Astrocyte (in vitro differentiated cells and primary cell): ENCODE results near the gene BCLAF3.

Experiments
- EZH2 ChIP-seq: IDR thresholded peaks from 2 replicates; pipeline ENCODE4 v1.6.1; 2012; ENCODE audit warnings: mild to moderate bottlenecking, low read length, inconsistent platforms; ENCODE audit not compliant: insufficient read depth
- TF ChIP-seq, protein P1 (sequence below): IDR thresholded peaks from 2 replicates; pipeline ENCODE4 v1.5.1; 2011; ENCODE audit warnings: low read depth, mild to moderate bottlenecking, inconsistent platforms, low read length, moderate library complexity; ENCODE audit not compliant: insufficient read depth

DNA sequence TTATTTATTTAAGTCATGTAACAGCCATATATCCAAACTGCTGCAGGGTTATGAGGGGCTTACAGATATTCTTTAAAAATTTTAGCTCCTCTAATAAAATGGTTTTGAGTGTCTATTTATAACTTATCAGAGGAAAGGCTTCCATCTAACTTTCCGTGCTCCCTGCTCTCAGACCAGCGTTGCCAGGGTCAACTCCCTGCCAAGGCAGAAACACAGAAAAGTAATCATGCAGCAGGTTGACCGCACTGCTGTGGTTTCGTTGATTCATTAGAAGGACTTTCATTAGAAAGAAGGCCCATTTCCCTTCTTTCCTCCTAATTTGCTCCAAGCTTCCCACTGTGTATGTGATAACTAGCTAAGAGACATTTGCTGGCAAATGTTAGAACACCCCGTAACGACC lies 33.9 kb downstream of the BCLAF3 start:
- TF ChIP-seq, protein P1, sequence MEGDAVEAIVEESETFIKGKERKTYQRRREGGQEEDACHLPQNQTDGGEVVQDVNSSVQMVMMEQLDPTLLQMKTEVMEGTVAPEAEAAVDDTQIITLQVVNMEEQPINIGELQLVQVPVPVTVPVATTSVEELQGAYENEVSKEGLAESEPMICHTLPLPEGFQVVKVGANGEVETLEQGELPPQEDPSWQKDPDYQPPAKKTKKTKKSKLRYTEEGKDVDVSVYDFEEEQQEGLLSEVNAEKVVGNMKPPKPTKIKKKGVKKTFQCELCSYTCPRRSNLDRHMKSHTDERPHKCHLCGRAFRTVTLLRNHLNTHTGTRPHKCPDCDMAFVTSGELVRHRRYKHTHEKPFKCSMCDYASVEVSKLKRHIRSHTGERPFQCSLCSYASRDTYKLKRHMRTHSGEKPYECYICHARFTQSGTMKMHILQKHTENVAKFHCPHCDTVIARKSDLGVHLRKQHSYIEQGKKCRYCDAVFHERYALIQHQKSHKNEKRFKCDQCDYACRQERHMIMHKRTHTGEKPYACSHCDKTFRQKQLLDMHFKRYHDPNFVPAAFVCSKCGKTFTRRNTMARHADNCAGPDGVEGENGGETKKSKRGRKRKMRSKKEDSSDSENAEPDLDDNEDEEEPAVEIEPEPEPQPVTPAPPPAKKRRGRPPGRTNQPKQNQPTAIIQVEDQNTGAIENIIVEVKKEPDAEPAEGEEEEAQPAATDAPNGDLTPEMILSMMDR: no peak
- no peak for TF ChIP-seq EZH2
